ENCODE results near the gene B3GALT4.

DNA sequence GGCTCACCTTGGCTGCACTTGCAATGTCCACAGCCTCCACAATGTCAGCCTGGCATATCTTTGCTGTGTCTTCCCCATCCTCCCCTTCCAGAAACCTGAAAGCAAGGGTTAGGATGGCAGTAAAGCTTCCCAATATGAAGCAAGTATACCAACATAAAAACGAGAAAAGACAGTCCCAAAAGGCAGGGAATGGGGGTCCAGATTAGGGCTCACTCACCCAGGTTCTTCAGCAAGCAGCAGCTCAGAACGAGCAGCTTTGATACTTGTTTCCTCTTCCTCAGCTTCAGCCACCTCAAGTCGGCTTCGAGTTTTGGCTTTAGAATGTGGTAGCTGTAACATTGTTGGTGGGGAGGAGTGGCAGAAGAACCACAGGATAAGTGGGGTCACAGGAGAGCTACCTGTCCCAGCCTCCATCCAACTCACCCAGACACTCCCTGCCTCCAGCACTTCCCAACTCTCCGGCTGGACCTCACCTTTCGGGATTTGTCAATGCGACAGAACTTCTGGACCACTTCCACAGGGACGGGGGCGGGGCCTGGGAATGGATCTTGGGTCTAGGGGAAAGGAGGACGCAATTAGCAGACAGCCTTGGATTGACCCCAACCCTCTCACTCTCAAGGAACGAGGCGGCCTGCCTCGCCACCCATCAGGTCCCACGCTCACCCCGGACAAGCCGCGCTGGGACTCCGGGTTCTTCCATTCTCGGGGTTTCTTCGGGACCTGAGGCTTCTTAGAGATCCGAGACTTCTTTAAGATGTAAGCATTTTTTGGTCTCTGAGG, 11.4 kb downstream of the B3GALT4 start:
- TF ChIP-seq FOXM1 (IDR thresholded peaks at IDR 0.05; ENCODE audit: borderline replicate concordance) = no peak
- no peak for TF ChIP-seq ARNT (IDR thresholded peaks at IDR 0.05)
- TF ChIP-seq SUZ12 (IDR thresholded peaks at IDR 0.05) = no peak
- no peak for TF ChIP-seq SP1 (IDR thresholded peaks at IDR 0.05)
- TF ChIP-seq FOXA1 (IDR thresholded peaks at IDR 0.05) = no peak
- no peak for TF ChIP-seq TARDBP (IDR thresholded peaks at IDR 0.05)
- no peak for TF ChIP-seq L3MBTL2 (conservative IDR thresholded peaks at IDR 0.05)
- TF ChIP-seq, protein P1, sequence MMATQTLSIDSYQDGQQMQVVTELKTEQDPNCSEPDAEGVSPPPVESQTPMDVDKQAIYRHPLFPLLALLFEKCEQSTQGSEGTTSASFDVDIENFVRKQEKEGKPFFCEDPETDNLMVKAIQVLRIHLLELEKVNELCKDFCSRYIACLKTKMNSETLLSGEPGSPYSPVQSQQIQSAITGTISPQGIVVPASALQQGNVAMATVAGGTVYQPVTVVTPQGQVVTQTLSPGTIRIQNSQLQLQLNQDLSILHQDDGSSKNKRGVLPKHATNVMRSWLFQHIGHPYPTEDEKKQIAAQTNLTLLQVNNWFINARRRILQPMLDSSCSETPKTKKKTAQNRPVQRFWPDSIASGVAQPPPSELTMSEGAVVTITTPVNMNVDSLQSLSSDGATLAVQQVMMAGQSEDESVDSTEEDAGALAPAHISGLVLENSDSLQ (IDR thresholded peaks at IDR 0.05) = no peak
- no peak for TF ChIP-seq NFRKB (IDR thresholded peaks at IDR 0.05)
- no peak for TF ChIP-seq BHLHE40 (IDR thresholded peaks at IDR 0.05; ENCODE audit: borderline replicate concordance)
- no peak for TF ChIP-seq CTBP1 (IDR thresholded peaks at IDR 0.05; ENCODE audit: borderline replicate concordance)
- TF ChIP-seq FOXK2 (IDR thresholded peaks at IDR 0.05) = no peak
- TF ChIP-seq ELF4 (IDR thresholded peaks at IDR 0.05) = no peak
- no peak for TF ChIP-seq HDGF (IDR thresholded peaks at IDR 0.05; ENCODE audit: borderline replicate concordance)

Measured in HEK293T (cell line).